Stimulated activated CD8-positive, alpha-beta memory T cell treated with anti-CD3 and anti-CD28 coated beads, Interleukin-7, amount 100 ng/mL, for 48 hours (primary cell): ENCODE measurements around the gene ZNF668.

Experiments
- DNase-seq, 2 donors: peaks; one replicate each; pipeline ENCODE4 v3.0.0-alpha.2; 2020; ENCODE audit warnings: low read depth in 1 of 2; ENCODE audit errors: extremely low read depth in 1 of 2

ZNF668 gene

DNA sequence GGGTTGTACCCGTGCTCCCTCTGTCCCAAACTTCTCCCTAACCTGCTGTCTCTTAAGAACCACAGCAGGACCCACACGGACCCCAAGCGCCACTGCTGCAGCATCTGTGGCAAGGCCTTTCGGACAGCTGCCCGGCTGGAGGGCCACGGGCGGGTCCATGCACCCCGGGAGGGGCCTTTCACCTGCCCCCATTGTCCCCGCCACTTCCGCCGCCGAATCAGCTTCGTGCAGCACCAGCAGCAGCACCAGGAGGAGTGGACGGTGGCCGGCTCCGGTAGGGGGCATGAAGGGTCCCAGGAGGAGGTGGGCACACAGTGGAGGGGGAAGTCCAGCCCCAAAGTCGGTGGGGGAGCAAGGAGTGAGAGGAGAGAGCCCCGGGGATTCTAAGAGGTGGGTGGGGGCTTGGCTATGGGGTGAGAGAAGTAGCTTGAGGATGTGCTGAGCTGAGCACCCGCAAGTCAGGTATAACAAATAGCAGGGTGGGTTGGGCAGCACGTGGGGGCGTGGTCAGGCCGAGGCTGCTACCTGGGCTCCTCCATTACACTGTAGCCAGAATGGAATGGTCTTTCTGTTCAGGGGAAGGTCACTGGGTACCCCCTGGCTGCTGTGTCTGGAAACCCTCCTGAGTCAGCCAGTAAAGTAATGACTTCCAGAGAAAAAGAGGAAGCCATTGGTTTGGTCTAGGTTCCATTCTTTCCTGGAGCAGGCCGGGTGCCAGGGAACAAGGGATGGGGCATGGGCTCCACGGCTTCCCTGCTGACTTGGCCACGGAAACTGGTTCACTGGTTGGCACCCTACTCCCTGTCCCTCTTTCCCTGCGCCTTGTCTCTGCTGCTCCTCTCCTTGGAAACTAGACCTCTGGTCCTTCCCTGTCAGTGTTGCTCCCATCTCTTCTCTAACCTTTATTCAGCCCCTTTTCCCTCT, 7.7 kb upstream of the ZNF668 start:
- DNase-seq: no peak

GRCh38 chr16:31080756-31081419, 6.8 kb upstream of the ZNF668 start:
- no peak for DNase-seq

- no peak for DNase-seq
Measured at GRCh38 chr16:31080035-31080629, 6.1 kb upstream of the ZNF668 start.

DNA sequence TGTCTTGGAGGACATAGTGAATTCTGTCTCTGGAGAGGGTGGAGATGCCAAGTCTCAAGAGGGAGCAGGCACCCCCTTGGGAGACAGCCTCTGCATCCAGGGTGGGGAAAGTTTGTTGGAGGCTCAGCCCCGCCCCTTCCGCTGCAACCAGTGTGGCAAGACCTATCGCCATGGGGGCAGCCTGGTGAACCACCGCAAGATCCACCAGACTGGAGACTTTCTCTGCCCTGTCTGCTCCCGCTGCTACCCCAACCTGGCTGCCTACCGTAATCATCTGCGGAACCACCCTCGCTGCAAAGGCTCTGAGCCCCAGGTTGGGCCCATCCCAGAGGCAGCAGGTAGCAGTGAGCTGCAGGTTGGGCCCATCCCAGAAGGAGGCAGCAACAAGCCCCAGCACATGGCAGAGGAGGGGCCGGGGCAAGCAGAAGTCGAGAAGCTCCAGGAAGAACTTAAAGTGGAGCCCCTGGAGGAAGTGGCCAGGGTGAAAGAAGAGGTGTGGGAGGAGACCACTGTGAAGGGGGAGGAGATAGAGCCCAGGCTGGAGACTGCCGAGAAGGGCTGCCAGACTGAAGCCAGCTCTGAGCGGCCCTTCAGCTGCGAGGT, 5.4 kb upstream of the ZNF668 start:
- DNase-seq: no peak

- DNase-seq: no peak
Measured at GRCh38 chr16:31078597-31079341, 4.7 kb upstream of the ZNF668 start.

GRCh38 chr16:31077592-31078396, 3.8 kb upstream of the ZNF668 start:
- DNase-seq: no peak

- DNase-seq: no peak
Measured at GRCh38 chr16:31077024-31077423, 3.0 kb upstream of the ZNF668 start.

- DNase-seq: no peak
Measured at GRCh38 chr16:31076319-31076718, 2.3 kb upstream of the ZNF668 start.

DNA sequence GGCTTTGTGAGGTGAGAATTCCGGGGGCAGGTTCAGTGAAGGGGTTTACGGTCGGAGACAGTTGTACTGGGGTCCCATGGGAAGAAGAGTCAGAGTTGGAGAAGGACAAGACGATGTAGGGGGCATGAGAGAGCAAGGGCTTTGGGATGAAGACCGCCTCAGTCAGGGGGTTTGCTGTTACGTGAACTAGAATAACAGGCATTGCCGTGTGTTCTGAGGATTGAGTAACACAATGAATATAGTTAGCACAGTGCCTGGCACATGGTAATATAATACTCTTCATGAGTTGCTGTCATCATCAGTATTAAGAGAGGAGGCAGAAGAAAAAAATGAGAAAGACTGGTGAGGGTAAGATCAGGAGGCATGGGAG, 759 bp upstream of the ZNF668 start:
- DNase-seq: no peak

- DNase-seq: peak; percentile 78 to 85
Measured at GRCh38 chr16:31073142-31073969, 684 bp downstream of the ZNF668 start.

- DNase-seq: no peak
Measured at GRCh38 chr16:31072540-31073141, 1.4 kb downstream of the ZNF668 start.

DNA sequence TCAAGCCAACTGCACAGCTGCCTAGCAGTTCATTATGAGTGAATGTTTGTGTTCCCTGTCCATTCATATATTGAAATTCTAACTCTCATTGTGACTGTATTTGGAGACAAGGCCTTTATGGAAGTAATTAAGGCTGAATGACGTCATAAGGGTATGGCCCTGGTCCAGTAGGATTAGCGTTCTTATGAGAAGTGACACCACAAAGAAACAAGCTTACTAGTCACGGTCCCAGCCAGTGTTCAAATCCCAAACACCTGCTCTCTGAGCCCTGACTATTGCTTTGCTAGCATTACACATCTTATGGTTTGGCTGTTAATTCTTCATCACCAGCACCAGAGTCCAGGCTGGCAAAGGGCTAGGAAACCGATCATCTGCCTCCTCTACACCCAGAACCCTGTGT, 2.2 kb downstream of the ZNF668 start:
- no peak for DNase-seq

GRCh38 chr16:31067342-31067741, 6.7 kb downstream of the ZNF668 start:
- DNase-seq: no peak

GRCh38 chr16:31064882-31065461, 9.1 kb downstream of the ZNF668 start:
- no peak for DNase-seq

GRCh38 chr16:31063843-31064611, 10.0 kb downstream of the ZNF668 start:
- no peak for DNase-seq

DNA sequence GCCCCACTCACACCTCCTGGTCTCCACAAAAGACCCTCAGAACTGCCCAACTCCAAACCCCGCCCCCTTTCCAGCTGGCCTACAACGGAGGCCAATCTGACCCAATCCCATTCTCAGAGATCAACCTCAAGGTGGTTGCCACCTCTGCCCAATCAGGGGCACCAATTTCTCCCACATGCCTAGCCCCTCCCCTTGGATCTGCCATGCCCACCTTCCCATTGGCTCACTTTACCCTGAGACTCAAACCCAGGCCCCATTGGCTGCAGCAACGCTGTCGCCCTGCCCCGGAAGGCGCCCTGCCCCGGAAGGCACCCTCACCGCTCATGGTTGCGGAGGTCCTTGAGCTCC, 10.6 kb downstream of the ZNF668 start:
- DNase-seq: no peak

DNA sequence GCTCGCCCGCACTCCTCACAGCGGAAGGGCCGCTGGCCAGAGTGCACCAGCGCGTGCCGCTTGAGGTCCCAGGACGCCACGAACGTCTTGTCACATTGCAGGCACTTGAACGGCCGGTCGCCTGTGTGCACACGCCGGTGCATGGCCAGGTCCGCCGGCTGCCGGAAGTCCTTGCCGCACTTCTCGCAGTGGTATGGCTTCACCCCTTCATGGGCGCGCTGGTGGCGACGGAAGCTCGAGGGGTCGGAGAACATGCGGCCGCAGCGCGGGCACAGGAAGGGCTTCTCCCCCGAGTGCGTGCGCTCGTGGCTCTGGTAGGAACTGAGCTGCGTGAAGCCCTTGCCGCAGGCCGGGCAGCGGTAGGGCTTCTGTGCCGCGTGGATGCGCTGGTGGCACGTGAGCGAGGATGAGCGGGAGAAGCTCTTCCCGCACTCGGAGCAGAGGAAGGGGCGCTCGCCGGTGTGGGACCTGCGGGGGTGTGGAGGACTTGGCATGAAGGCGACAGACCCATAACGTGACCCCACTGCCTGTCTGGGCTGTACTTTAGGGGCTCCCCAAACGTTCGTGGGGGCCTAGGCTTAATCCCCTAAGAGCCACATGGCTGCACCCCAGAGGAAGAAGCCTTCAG, 12.1 kb downstream of the ZNF668 start:
- DNase-seq: no peak
